SK-N-MC (cell line): ENCODE measurements around the gene LAMC2.

Source experiments
- DNase-seq: peaks from one replicate; pipeline ENCODE4 v3.0.0-alpha.2; 2011; ENCODE audit warnings: low read depth, low spot score
- H3K27ac ChIP-seq: fragments of 200-600 bp; sonication (generic); 2 replicates; pipeline ENCODE4 v1.5.1; 2016; ENCODE audit warnings: mixed run types
- H3K36me3 ChIP-seq: fragments of 200-600 bp; sonication (generic); 2 replicates; pipeline ENCODE4 v1.6.1; 2017; ENCODE audit warnings: antibody characterized with exemption, low read length, mixed read lengths; ENCODE audit not compliant: insufficient read depth
- H3K4me3 ChIP-seq: fragments of 200-600 bp; sonication (generic); 2 replicates; pipeline ENCODE4 v1.5.1; 2016
- H3K9ac ChIP-seq: fragments of 200-600 bp; sonication (generic); 2 replicates; pipeline ENCODE4 v1.8.0; 2017; ENCODE audit warnings: mixed run types, mixed read lengths; ENCODE audit not compliant: insufficient read length
- H3K9me3 ChIP-seq: fragments of 200-600 bp; sonication (generic); 2 replicates; pipeline ENCODE4 v1.6.1; 2017; ENCODE audit warnings: low read depth, mild to moderate bottlenecking, antibody characterized with exemption, low read length, moderate library complexity, mixed read lengths
- EZH2 ChIP-seq: fragments of 200-600 bp; sonication (generic); IDR thresholded peaks from one replicate; pipeline ENCODE4 v1.6.1; 2017; ENCODE audit warnings: antibody characterized with exemption
- FOXP2 ChIP-seq: optimal IDR thresholded peaks from 2 replicates; pipeline ENCODE3; 2011; ENCODE audit warnings: mild to moderate bottlenecking, moderate library complexity; ENCODE audit not compliant: insufficient read depth; ENCODE audit errors: extremely low read length, control extremely low read depth
- POLR2AphosphoS5 ChIP-seq: IDR thresholded peaks from 2 replicates; pipeline ENCODE4 v1.6.1; 2012; ENCODE audit warnings: mild to moderate bottlenecking, low read depth, low read length, borderline replicate concordance

Gene LAMC2

GRCh38 chr1:183219616-183220009 lies 33.5 kb downstream of the LAMC2 start:
- DNase-seq = no peak
- H3K4me3 ChIP-seq = no peak overlapping the region
- no peak overlapping the region for H3K9ac ChIP-seq
- H3K27ac ChIP-seq = no peak overlapping the region
- no peaks in the 10 kb centered on the region for H3K9me3 ChIP-seq
- H3K36me3 ChIP-seq = no peaks in the 10 kb centered on the region
- TF ChIP-seq FOXP2 = no peak
- no peak for TF ChIP-seq EZH2
- TF ChIP-seq POLR2AphosphoS5 = no peak

DNA sequence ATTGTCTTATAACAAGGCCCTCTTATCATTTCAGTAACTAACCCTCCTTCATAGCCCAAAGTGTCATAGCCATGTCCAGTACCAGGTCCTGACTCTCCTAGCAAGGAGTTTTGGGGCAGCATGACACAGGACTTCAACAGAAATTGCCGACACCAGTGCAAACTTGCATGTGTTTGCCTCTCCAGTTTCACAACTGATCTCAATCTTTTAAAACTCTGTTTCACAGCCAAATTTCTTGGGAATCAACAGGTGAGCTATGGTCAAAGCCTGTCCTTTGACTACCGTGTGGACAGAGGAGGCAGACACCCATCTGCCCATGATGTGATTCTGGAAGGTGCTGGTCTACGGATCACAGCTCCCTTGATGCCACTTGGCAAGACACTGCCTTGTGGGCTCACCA lies 36.8 kb downstream of the LAMC2 start:
- Histone ChIP-seq H3K27ac (no peak overlapping the region), H3K9ac (no peak overlapping the region), H3K4me3 (no peak overlapping the region), H3K9me3 (no peaks in the 10 kb centered on the region), H3K36me3 (no peaks in the 10 kb centered on the region)
- TF ChIP-seq FOXP2 = no peak
- no peak for DNase-seq

DNA sequence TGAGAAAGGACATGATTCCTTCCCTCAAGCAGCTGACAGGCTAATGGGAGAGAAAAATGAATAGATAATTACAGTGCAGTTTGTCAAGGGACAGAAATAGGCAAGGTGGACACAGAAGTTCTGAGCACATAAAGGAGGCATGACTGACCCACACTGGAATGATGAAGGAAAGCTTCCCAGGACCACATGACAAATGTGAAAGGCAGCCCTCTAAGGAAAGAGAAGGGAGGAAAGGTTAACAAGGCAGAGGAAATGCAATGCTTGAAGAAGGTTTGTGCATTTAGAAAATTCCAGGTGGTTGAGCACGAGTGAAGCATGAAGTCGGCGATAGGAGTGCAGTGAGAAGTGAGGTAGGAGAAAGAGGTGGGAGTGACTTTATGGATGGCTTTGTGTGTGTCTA lies 37.4 kb downstream of the LAMC2 start:
- TF ChIP-seq EZH2 = no peak
- Histone ChIP-seq H3K36me3 (no peaks in the 10 kb centered on the region), H3K27ac (no peak overlapping the region), H3K9me3 (no peaks in the 10 kb centered on the region), H3K4me3 (no peak overlapping the region), H3K9ac (no peak overlapping the region)
- no peak for DNase-seq

GRCh38 chr1:183226361-183226760 lies 40.3 kb downstream of the LAMC2 start:
- no peak for DNase-seq
- H3K27ac ChIP-seq = no peak overlapping the region
- no peak for TF ChIP-seq FOXP2
- H3K9me3 ChIP-seq = no peaks in the 10 kb centered on the region
- H3K4me3 ChIP-seq = no peak overlapping the region
- H3K9ac ChIP-seq = no peak overlapping the region
- no peaks in the 10 kb centered on the region for H3K36me3 ChIP-seq

GRCh38 chr1:183226963-183227362 lies 40.9 kb downstream of the LAMC2 start:
- Histone ChIP-seq H3K9ac (no peak overlapping the region), H3K36me3 (no peaks in the 10 kb centered on the region), H3K27ac (no peak overlapping the region), H3K4me3 (no peak overlapping the region), H3K9me3 (no peaks in the 10 kb centered on the region)
- TF ChIP-seq FOXP2 (no peak), EZH2 (no peak), POLR2AphosphoS5 (no peak)
- DNase-seq = no peak

DNA sequence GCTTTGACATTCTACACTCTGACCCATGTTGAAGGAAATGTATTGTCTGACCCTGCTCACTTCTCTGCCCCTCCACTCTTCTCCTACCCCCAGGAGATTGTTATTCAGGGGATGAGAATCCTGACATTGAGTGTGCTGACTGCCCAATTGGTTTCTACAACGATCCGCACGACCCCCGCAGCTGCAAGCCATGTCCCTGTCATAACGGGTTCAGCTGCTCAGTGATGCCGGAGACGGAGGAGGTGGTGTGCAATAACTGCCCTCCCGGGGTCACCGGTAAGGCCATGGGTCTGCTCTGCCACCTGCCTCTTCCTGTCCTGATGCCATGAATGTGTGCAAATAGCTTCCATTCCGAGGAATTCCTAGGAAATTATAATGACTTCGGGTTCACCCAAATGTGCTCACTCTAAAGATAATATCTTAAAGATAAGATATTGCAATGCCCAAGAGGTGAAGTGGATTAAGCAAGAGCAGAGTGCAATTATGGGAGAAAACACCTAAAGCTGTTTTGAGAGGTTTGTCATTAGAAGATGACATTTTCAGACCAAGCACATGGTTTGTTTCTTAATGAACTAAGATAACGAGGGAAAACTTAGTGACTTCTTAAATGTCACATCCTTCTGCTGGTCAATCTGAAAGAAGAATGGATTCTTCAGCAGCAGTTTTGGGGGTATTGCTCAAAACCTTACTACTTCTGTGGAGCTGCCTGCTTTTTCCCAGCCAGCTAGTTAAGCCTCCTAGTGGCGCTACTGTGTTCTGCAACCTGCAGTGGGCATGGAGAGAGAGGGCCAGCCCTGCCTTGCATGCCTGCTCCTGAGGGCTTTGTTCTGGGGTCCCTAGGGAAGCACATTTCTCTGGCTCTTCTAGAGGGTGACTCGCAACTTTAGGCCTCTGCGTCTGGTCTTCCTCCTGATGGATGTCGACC lies 41.6 kb downstream of the LAMC2 start:
- TF ChIP-seq FOXP2 = no peak
- TF ChIP-seq POLR2AphosphoS5 = no peak
- TF ChIP-seq EZH2 = no peak
- no peak for DNase-seq
- Histone ChIP-seq H3K9ac (no peak overlapping the region), H3K4me3 (no peak overlapping the region), H3K27ac (no peak overlapping the region), H3K9me3 (no peaks in the 10 kb centered on the region), H3K36me3 (no peaks in the 10 kb centered on the region)

- TF ChIP-seq EZH2 = no peak
- TF ChIP-seq FOXP2 = no peak
- TF ChIP-seq POLR2AphosphoS5 = no peak
- Histone ChIP-seq H3K9ac (no peak overlapping the region), H3K27ac (no peak overlapping the region), H3K9me3 (no peaks in the 10 kb centered on the region), H3K36me3 (no peaks in the 10 kb centered on the region), H3K4me3 (no peak overlapping the region)
- DNase-seq = no peak
These were observed 42.5 kb downstream of the LAMC2 start for GRCh38 chr1:183228347-183229220.

- Histone ChIP-seq H3K9ac (no peak overlapping the region), H3K27ac (no peak overlapping the region), H3K9me3 (no peaks in the 10 kb centered on the region), H3K36me3 (no peaks in the 10 kb centered on the region), H3K4me3 (no peak overlapping the region)
- TF ChIP-seq POLR2AphosphoS5 = no peak
- no peak for TF ChIP-seq EZH2
- no peak for TF ChIP-seq FOXP2
- DNase-seq = no peak
These were observed 44.3 kb downstream of the LAMC2 start for GRCh38 chr1:183230413-183230812.
